Placental pericyte (primary cell): ENCODE measurements around the gene DDX55. TPM values are rescaled to one million over a fixed set of nuclear protein-coding genes. Genes with fewer than 3 reads are reported as not detected.

Experiments
- small RNA-seq: library from RNA; depleted of rRNA; stranded (forward); fragments of <200 nt; gene quantifications from one replicate; pipeline ENCODE3, GENCODE V24; 2012; ENCODE audit warnings: low replicate concordance
- total RNA-seq: library from RNA; depleted of rRNA; stranded (reverse); fragments of >200 nt; gene quantifications from 2 replicates; pipeline ENCODE4 v1.2.3, GENCODE V29; 2012

Gene DDX55, protein sequence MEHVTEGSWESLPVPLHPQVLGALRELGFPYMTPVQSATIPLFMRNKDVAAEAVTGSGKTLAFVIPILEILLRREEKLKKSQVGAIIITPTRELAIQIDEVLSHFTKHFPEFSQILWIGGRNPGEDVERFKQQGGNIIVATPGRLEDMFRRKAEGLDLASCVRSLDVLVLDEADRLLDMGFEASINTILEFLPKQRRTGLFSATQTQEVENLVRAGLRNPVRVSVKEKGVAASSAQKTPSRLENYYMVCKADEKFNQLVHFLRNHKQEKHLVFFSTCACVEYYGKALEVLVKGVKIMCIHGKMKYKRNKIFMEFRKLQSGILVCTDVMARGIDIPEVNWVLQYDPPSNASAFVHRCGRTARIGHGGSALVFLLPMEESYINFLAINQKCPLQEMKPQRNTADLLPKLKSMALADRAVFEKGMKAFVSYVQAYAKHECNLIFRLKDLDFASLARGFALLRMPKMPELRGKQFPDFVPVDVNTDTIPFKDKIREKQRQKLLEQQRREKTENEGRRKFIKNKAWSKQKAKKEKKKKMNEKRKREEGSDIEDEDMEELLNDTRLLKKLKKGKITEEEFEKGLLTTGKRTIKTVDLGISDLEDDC
- total RNA-seq, result 13.8 and 25.1 TPM in 2 replicates

DNA sequence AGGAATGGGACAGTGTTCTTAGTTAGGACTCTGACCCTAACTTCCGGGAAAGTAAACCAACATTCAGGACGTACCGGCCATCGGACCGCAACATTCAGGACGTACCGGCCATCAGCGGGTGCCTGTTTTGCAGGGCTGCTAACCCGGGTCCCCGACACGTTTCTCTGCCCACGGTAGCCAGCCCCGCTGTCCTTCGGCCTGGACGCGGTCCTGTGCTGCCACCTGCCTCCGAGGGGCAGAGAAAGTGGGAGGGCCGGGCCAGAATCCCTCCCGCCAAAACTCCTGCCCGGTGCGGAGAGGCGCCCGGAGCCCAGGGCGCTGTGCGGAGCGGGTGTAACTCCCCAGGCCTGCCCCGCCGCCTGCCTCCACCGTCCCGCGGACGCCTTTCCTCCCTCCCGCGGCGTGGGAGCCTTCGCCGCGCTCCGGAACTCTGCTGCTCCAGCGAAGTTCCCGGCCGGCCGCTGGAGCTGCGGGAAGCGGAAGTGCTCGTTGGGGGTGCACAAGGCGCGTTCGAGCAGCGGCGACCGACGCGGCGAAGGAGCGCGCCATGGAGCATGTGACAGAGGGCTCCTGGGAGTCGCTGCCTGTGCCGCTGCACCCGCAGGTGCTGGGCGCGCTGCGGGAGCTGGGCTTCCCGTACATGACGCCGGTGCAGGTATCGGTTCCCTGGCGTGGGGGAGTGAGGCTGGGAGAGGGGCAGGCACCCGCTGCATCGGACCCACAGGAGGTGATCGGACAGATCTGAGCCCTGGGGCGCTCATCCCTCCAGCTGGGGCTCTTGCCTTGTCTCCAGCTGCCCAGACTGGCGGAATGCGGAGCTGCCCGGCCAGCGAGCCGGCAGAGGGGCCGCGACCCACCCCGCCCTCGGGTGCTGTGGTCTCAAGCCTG lies at the start of gene DDX55:
DDX55 (plus strand) TSS at position 498 of the 888 bp plus-strand sequence; CDS start at position 548, 50 bp downstream.

DNA sequence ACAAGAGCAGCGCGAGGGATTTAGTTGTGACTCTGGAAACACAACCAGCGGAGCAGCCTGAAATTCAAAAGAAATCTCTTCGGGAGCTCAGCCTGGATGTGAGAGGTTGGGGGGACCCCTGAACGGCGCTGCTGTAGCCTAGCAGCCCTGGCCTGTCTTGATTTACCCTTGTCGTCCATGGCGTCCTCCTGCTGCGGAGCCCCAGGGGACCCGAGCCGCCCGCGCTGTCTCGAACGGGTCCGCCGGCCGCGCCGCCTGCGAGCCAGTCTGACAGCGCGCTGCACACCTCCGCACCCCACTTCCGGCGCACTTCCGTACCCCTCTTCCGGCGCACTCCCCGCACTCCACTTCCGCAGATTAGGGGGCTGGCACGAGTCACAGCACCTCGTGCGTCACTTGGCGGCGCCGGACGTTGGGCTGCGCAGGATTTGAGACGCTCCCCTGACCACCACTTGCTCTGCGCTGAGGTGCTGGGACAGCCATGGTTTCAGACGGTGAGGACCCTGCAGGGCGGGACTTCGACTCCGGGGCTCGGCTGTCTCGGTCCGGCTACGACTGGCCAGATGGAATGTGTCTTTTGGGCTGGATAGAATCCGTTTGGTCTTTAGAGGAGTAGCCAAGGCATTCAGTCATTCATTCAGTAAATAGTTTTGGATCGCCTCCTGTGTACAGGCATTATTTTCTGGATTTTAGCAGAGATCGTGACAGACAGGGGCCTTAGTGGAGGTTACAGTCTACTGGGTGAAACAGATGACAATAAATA lies 31.7 kb downstream of the DDX55 start, which contains the start of the genes EIF2B1 and GTF2H3:
EIF2B1 (minus strand) TSS at position 308 of the 763 bp plus-strand sequence; CDS start at position 179, 129 bp downstream.
GTF2H3 (plus strand) TSS at position 451 of the 763 bp plus-strand sequence; CDS start at position 482, 31 bp downstream.

Small RNAs within 50 kb of the gene (small RNA-seq; reads per million reads assigned to genes)
- gene SNORA9B, result 10.6 reads per million, percentile 94 among the genes with 10 or more reads in this experiment

Other genes with a start within 250 kb of the DDX55 start
- gene SBNO1, start 237.3 kb upstream of the DDX55 start, total RNA-seq, result 26.3 and 39.8 TPM in 2 replicates
- gene KMT5A, start 218.0 kb upstream of the DDX55 start, total RNA-seq, result 50.6 and 77.2 TPM in 2 replicates
- gene RILPL2, start 165.4 kb upstream of the DDX55 start, total RNA-seq, result 2.1 and 4.2 TPM in 2 replicates
- gene SNRNP35, start 144.0 kb upstream of the DDX55 start, total RNA-seq, result 6.6 and 15.5 TPM in 2 replicates
- 11.9 and 14.4 TPM in 2 replicates for gene RILPL1, start 68.4 kb upstream of the DDX55 start, total RNA-seq
- gene TMED2, start 17.5 kb upstream of the DDX55 start, total RNA-seq, result 511 and 707 TPM in 2 replicates
- gene EIF2B1, start 31.6 kb downstream of the DDX55 start, total RNA-seq, result 43.1 and 60.4 TPM in 2 replicates
- 40.9 and 47.4 TPM in 2 replicates for gene GTF2H3, start 31.7 kb downstream of the DDX55 start, total RNA-seq
- 7.4 and 12.3 TPM in 2 replicates for gene TCTN2, start 69.0 kb downstream of the DDX55 start, total RNA-seq
- 22.5 and 37.1 TPM in 2 replicates for gene ATP6V0A2, start 110.3 kb downstream of the DDX55 start, total RNA-seq
- gene DNAH10, start 160.2 kb downstream of the DDX55 start, total RNA-seq, result 0.14 and 0.88 TPM in 2 replicates